GM21619 (cell line): ENCODE data around the gene MTERF4.

Source experiments
- ATAC-seq: cut with Tn5 transposase; IDR thresholded peaks from one replicate; pipeline ENCODE4 v1.9.1; 2021; ENCODE audit not compliant: unreplicated experiment

MTERF4 gene

GRCh38 chr2:241091734-241092445 lies 10.2 kb downstream of the MTERF4 start:
- ATAC-seq, result no peak

GRCh38 chr2:241091201-241091600 lies 10.9 kb downstream of the MTERF4 start:
- no peak for ATAC-seq

- no peak for ATAC-seq
Observed at GRCh38 chr2:241088791-241089732, 13.0 kb downstream of the MTERF4 start.

- peak; percentile 47 for ATAC-seq
Observed at GRCh38 chr2:241088376-241088775, 13.7 kb downstream of the MTERF4 start.

- ATAC-seq, result peak; percentile 71
Observed at GRCh38 chr2:241087420-241088268, 14.4 kb downstream of the MTERF4 start.

DNA sequence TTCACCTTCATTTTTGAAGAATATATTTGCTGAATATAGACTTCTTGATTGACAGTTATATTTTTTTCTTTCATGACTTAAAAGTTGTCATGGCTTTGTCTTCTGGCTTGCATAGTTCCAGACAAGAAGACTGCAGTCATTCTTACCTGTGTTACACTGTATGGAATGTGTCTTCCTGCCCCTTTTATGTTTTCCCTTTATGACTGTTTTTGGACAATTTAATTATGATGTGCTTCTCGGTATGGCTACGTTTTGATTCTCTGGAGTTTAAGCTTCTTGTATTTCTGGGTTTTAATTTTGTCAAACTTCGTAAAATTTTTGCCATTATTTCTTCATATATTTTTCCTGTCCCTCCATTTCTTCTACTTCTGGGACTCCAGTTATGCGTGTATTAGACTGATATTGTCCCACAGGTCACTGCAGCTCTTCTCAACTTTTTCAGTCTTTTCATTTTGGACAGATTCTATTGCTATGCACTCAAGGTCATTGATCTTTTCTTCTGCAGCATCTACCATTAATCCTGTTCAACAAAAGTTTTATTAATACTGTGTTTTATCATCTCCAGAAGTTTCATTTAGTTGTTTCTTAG lies 17.1 kb downstream of the MTERF4 start:
- no peak for ATAC-seq

GRCh38 chr2:241083091-241083415 lies 19.0 kb downstream of the MTERF4 start:
- ATAC-seq, result no peak

- no peak for ATAC-seq
Observed at GRCh38 chr2:241082341-241083090, 19.6 kb downstream of the MTERF4 start.

- ATAC-seq, result no peak
Observed at GRCh38 chr2:241081643-241082340, 20.3 kb downstream of the MTERF4 start.

GRCh38 chr2:241081190-241081642 lies 20.9 kb downstream of the MTERF4 start:
- no peak for ATAC-seq

- ATAC-seq, result no peak
Observed at GRCh38 chr2:241080405-241081189, 21.5 kb downstream of the MTERF4 start.

DNA sequence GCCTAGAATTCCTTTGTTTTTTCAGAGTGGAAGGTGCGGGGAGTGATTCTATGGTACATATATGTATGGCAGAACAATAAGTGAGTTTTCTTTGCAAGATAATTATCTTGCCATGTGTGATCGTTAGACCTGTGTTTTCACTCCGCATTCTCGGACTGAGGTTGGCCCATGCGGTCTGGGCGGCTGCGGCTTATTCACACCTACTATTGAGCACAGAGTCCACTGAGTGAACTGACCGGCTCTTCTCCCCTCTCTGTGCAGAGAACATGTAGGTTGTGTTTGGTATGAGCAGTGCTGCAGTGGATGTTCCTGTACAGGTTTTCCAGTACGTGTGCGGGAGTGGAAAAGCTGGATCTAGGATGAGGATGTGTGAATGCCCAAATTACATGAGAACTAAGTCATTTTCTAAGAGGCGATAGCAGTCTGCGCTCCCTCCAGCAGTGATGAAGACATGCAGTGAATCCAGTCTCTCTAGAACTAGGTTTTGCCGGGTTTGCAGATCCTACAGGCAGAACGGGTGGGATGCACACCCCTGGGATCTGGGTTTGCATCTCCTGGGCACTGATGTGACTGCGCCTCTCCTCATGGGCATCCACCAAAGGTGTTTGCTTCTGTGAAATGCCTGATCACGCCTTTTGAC lies 27.1 kb downstream of the MTERF4 start:
- no peak for ATAC-seq

- ATAC-seq, result no peak
Observed at GRCh38 chr2:241074065-241074818, 27.8 kb downstream of the MTERF4 start.

- ATAC-seq, result no peak
Observed at GRCh38 chr2:241073166-241074064, 28.7 kb downstream of the MTERF4 start.

GRCh38 chr2:241072553-241073165 lies 29.4 kb downstream of the MTERF4 start:
- no peak for ATAC-seq

DNA sequence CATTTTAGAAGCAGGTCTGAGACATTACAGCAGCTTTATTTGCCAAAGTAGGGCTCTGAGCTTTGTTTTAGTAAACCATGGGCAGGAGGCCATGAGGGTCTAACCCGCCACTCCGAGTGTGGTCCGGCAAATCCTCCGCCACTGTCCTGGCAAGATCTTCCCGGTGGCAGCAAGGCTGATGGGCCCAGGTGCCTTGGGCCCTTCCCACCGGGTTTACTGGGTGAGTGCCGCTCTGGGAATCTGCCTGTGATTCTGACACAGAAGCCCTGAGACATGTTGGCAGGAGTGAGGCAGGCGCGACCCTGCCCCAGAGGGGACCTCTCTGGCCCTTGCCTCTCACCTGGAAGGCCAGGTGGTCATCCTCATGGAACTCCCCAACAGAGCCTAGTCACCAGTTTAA lies 29.9 kb downstream of the MTERF4 start:
- no peak for ATAC-seq
